ENCODE data around the gene DCAF10.
"Not testable (repeated sequence)": the region's sequence is repeated elsewhere in the genome, so short reads cannot be mapped to it uniquely, and the experiment has no call there.

The DCAF10 gene

GRCh38 chr9:37870799-37871176 is 70.2 kb downstream of the DCAF10 start:
- DNase-seq: no peak

DNA sequence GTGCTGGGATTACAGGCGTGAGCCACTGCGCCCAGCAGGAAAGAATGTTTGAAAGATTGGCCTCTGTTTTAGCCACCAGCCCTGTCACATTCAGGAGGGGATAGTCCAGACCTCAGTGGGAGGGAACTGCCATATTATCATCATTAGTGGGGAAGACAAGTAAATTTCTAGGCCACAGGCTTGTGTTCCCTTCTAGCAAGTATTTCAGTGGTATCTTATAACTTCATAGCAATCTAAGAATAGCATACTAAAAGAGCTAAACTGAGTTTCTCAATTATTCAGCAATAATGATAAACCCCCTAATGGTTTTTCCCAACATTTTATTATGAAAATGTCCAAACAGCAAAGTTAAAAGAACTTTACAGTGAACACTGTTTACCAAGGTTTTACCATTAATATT is 73.4 kb downstream of the DCAF10 start:
- no peak for DNase-seq

GRCh38 chr9:37876376-37876775 is 75.8 kb downstream of the DCAF10 start:
- DNase-seq: no peak

- no peak for DNase-seq
These were observed 80.4 kb downstream of the DCAF10 start for GRCh38 chr9:37880916-37881479.

- DNase-seq: not testable (repeated sequence)
These were observed 87.5 kb downstream of the DCAF10 start for GRCh38 chr9:37887977-37888583.

DNA sequence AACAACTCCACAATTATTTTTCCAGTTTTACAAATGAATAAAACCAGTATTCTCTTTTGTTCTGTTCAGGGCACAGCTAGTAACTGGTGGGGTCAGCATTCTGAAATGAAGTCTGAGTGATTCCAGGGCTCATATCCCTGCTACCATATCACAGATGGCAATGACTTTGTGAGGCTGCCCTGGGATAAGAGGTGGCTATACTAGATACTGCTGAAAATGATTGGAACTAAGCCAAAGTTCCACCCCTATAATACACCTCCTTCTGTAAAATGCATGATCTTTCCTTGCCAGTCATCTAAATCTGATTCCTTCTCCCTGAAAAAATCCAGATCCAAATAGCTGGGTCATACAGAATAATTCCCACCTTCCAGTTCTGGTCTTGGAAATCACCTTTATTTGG is 88.9 kb downstream of the DCAF10 start:
- DNase-seq: no peak

DNA sequence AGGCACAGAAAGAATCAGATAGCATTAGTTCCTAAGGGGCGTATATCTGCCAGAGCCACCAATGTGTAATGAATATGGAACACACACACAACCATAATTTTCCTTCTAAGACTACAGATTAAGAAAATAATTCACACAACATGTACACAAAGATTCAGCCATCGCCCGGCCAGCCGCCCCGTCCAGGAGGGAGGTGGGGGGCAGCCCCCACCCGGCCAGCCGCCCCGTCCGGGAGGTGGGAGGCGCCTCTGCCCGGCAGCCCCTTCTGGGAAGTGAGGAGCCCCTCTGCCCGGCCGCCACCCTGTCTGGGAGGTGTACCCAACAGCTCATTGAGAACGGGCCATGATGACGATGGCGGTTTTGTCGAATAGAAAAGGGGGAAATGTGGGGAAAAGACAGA is 90.4 kb downstream of the DCAF10 start:
- DNase-seq: not testable (repeated sequence)

- DNase-seq: no peak
These were observed 91.5 kb downstream of the DCAF10 start for GRCh38 chr9:37892063-37892462.

- DNase-seq: no peak
These were observed 97.1 kb downstream of the DCAF10 start for GRCh38 chr9:37897665-37898064.

DNA sequence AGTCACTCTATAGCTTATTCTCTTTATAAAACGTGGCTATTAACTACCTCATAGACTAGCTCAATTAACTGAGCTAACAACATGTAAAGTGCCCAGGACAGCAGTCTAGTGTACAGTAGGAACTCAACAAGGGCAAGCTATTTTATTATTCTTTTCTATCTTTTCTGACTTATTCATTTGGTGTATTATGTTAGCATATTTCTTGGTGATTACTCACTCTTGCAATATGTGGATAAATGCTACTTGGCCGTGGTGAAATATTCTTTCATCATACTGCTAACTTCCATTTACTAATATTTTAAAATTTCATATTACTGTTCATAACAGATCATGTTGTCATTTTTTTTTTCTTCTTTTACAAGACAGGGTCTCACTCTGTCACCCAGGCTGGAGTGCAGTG is 98.4 kb downstream of the DCAF10 start:
- no peak for DNase-seq

- no peak for DNase-seq
These were observed 101.5 kb downstream of the DCAF10 start for GRCh38 chr9:37902131-37902530.

DNA sequence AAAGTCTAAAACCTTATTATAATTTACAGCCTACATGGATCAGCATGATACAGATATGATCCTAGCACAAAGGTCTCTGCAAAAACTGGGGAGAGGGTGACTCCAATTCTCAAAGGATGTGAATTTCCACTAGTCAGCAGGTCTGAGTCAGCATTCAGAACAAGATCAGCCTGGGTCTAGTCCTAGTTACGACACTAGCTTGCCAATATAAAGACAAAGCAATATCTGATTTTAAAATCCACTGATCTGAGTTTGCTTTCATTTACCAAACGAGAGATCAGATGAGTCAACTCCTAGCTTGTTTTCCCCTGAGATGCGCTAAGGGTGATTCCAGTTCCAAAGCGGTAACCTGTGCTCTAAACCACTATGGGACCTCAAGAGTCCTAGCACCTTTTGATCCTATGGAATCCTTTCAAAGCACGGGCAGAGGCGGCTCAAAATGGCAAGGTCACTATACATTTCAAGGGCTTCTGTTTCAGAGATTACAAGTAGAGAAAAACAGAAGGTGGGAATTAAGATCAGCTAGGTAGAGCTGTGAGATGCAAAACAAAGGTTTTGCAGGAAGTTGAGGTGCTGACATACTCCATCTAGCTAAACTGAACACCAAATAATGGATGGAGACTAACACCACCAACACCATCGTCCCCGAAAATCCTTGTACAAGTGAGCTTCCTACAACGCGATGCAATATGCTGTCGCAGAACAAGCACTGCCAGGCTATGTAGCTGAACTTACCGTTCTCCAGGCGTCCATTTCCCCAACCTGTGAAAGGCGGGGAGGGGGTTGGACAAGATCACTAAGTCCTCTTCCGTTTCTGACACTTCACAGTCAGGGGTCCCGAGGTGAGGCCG is 102.4 kb downstream of the DCAF10 start:
- DNase-seq: peak; percentile 50

DNA sequence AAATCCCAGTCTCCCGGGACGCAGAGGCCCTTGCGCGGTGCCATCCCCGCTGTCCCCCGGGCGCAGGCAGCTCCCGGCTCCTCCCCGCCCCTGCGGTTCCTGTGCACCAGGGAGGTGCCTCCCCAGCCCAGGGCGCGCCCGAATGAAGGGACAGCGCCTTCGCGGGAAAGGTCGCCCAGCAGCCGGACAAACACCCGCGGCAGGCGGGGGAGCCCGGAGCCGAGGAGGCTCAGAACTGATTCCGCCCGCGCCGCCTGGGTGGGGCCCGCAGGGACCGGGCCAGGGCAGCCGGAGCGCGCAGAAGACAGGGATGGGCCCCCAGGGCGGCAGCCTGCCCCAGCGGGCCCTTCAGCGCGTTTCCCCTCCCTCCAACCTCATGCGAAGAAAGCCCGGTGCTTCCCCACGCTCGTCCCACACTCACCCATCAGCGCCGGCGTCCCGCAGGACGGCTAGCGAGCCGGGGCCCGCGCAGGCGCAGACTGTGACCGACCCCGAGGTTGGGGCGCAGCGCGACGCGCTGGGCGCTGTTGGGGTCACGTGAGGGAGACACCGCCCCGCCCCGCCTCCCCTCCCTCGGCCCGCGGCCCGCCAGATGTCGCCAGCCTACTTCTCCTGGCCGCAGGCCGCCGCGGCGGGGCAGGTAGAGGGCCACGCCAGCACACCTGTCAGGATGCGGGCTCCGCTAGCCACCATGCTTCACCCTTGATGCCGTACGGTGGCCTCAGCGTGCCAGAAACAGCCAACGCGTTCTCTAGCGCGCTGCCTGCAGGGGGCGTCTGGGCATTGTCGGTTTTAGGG is 103.2 kb downstream of the DCAF10 start, which contains the start of gene SLC25A51:
TSS of gene SLC25A51 (minus strand) at position 481 of the 798 bp plus-strand sequence. CDS start 15,577 bp downstream, outside the sequence.
- peak; percentile 92 for DNase-seq

- no peak for DNase-seq
These were observed 104.0 kb downstream of the DCAF10 start for GRCh38 chr9:37904445-37905130.

DNA sequence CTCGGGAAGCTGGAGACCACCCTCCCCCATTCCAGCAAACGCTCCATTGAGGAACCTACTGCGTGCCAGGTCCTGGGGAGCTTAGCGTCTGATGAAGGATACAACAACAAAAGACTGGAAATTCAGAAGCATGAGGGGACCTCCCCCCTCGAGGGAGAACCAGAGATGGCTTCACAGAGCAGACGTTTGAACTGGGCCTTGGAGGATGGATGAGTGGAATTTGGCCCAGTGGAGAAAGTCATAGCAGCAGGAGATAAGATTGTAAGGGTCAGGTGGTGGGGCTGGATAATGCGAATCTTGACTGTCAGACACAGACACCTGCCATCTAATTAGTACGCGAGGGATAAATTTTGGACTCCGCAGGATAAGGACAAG is 104.5 kb downstream of the DCAF10 start:
- no peak for DNase-seq

GRCh38 chr9:37905776-37906175 is 105.2 kb downstream of the DCAF10 start:
- DNase-seq: no peak

DNA sequence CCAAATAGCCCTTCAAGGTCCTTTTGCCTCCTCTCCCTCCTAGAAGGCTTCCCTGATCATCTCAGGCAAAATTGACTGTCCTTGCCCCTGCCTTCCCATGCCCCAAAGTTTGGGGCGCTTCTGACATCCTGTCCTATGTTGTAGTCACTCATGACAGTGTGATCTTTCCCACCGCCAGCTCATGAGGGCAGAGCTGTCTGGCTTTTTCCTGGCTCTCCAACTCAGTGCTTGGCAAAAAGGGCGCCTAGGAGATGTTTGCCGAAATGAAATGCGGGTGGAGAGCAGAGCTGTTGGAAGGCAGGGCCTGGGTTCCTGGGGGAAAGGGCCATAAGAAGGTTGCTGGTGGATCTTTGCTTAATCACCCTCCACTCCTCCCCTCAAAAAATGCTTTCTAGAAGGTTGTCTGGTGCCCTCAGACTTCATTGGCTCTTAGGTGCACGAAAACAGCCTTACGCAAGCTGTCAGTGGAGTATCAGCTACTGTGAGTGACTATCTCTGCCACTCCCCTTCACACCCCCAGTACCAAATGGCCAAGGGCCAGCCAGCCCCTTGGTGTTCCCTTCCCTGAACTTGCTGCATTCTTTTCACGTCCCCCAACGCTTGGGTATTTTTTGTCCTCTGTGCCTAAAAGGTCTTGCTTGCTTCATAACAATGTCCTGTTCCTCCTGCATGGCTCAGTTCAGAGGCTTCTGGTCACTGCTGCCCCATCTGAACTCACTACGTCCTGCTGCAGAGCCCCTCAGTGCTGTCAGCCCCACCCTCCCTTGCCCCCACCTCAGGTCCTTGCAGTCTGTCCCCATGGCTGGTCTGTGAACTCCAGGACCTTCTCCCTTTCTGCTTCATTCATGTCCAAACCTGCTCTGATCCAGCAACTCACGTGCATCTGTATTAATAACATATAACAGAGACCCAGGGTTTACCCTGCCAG is 106.0 kb downstream of the DCAF10 start:
- DNase-seq: no peak

- DNase-seq: no peak
These were observed 107.7 kb downstream of the DCAF10 start for GRCh38 chr9:37908283-37908682.

- no peak for DNase-seq
These were observed 108.1 kb downstream of the DCAF10 start for GRCh38 chr9:37908698-37909186.

DNA sequence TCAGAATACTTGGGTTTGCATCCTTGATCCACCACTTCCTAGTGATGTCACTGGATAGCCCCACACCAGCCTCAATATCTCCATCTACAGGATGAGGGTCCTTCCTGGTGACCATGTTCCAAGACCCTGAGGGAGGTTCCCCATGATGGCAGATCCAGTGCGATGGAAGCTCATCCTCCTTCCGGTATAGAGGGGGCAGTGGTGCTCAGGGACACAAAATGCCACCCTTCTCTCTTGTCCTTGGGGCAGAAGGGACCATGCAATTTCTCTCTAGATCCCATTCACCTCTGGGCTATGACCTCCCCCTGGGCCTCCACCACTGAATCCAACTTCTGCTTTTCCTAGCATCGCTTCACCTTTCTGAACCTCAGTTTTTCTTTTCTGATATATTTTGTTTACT is 108.7 kb downstream of the DCAF10 start:
- DNase-seq: no peak

DNA sequence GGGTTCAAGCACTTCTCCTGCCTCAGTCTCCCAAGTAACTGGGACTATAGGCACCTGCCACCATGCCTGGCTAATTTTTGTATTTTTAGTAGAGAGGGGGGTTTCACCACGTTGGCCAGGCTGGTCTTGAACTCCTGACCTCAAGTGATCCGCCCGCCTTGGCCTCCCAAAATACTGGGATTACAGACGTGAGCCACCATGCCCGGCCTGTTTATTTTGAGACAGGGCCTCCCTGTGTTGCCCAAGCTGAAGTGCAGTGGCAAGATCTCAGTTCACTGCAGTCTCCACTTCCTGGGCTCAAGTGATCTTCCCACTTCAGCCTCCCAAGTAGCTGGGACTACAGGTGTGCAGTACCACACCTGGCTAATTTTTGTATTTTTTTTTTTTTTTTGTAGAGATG is 109.2 kb downstream of the DCAF10 start:
- DNase-seq: not testable (repeated sequence)

Measured in DMS79 treated with DMSO at 0.1 percent for 48 hours (cell line).